Measurements from ENCODE around the gene JCAD. TPM values are rescaled to one million over a fixed set of nuclear protein-coding genes. Genes with fewer than 3 reads are reported as not detected.

The JCAD gene
- total and polyA plus RNA-seq, 3 experiments from 2014 or later, result 0.02 to 0.04 TPM; not detected in 1

GRCh38 chr10:29994811-29995210 lies 64.6 kb downstream of the JCAD start:
- no peak overlapping the region for H3K4me3 ChIP-seq (ENCODE audit: low read length)
- no peaks in the 10 kb centered on the region for H3K9me3 Mint-ChIP-seq
- H3K9me3 ChIP-seq (ENCODE audit: low read length), result no peaks in the 10 kb centered on the region
- DNase-seq, result no peak
- CTCF ChIA-PET, result no interaction called here
- no peaks in the 10 kb centered on the region for H3K36me3 Mint-ChIP-seq
- no peaks in the 10 kb centered on the region for H3K36me3 ChIP-seq (ENCODE audit: insufficient read depth, low read length)
- peaks cover 6% of the 10 kb centered on the region for H3K27me3 ChIP-seq (ENCODE audit: insufficient read depth, low read length, poor library complexity, severe bottlenecking)
- H3K27ac ChIP-seq (ENCODE audit: low read depth, low read length), result no peak overlapping the region
- peak overlapping the region in 1 of 7 donors; percentile 11 for H3K4me3 Mint-ChIP-seq
- peaks cover 35 to 72% of the 10 kb centered on the region in 2 donors for H3K27me3 Mint-ChIP-seq
- POLR2A ChIA-PET, result no interaction called here
- no peaks in the 10 kb centered on the region for H3K4me1 ChIP-seq (ENCODE audit: insufficient read depth, low read length)
- H3K4me1 Mint-ChIP-seq, result no peaks in the 10 kb centered on the region
- no peak overlapping the region for H3K27ac Mint-ChIP-seq

- Mint-ChIP-seq H3K4me3 (no peak overlapping the region), H3K27me3 (peaks cover 29 to 69% of the 10 kb centered on the region in 2 donors), H3K36me3 (no peaks in the 10 kb centered on the region), H3K27ac (no peak overlapping the region), H3K4me1 (no peaks in the 10 kb centered on the region), H3K9me3 (no peaks in the 10 kb centered on the region)
- H3K9me3 ChIP-seq (ENCODE audit: low read length), result no peaks in the 10 kb centered on the region
- H3K4me1 ChIP-seq (ENCODE audit: insufficient read depth, low read length), result no peaks in the 10 kb centered on the region
- H3K27ac ChIP-seq (ENCODE audit: low read depth, low read length), result no peak overlapping the region
- H3K27me3 ChIP-seq (ENCODE audit: insufficient read depth, low read length, poor library complexity, severe bottlenecking), result peaks cover 2% of the 10 kb centered on the region
- POLR2A ChIA-PET, result no interaction called here
- no peaks in the 10 kb centered on the region for H3K36me3 ChIP-seq (ENCODE audit: insufficient read depth, low read length)
- CTCF ChIA-PET, result no interaction called here
- no peak overlapping the region for H3K4me3 ChIP-seq (ENCODE audit: low read length)
- DNase-seq, result no peak
Measured at GRCh38 chr10:29993319-29993915, 66.0 kb downstream of the JCAD start.

- Histone ChIP-seq H3K9me3 (ENCODE audit: low read length) (no peaks in the 10 kb centered on the region), H3K4me3 (ENCODE audit: low read length) (no peak overlapping the region), H3K27me3 (ENCODE audit: insufficient read depth, low read length, poor library complexity, severe bottlenecking) (no peaks in the 10 kb centered on the region), H3K36me3 (ENCODE audit: insufficient read depth, low read length) (no peaks in the 10 kb centered on the region), H3K27ac (ENCODE audit: low read depth, low read length) (no peak overlapping the region), H3K4me1 (ENCODE audit: insufficient read depth, low read length) (no peaks in the 10 kb centered on the region)
- no peak for DNase-seq
- no peak overlapping the region for H3K4me3 Mint-ChIP-seq
- peaks cover 26 to 68% of the 10 kb centered on the region in 2 donors for H3K27me3 Mint-ChIP-seq
- H3K27ac Mint-ChIP-seq, result no peak overlapping the region
- no peaks in the 10 kb centered on the region for H3K9me3 Mint-ChIP-seq
- no peaks in the 10 kb centered on the region for H3K4me1 Mint-ChIP-seq
- ChIA-PET CTCF (no interaction called here), POLR2A (no interaction called here)
- H3K36me3 Mint-ChIP-seq, result no peaks in the 10 kb centered on the region
Measured at GRCh38 chr10:29992914-29993313, 66.5 kb downstream of the JCAD start.

GRCh38 chr10:29991382-29991781 lies 68.0 kb downstream of the JCAD start:
- Histone ChIP-seq H3K36me3 (ENCODE audit: insufficient read depth, low read length) (no peaks in the 10 kb centered on the region), H3K4me1 (ENCODE audit: insufficient read depth, low read length) (no peaks in the 10 kb centered on the region), H3K27ac (ENCODE audit: low read depth, low read length) (no peak overlapping the region), H3K4me3 (ENCODE audit: low read length) (no peak overlapping the region), H3K9me3 (ENCODE audit: low read length) (no peaks in the 10 kb centered on the region), H3K27me3 (ENCODE audit: insufficient read depth, low read length, poor library complexity, severe bottlenecking) (no peaks in the 10 kb centered on the region)
- Mint-ChIP-seq H3K36me3 (no peaks in the 10 kb centered on the region), H3K4me1 (no peaks in the 10 kb centered on the region), H3K27ac (no peak overlapping the region), H3K27me3 (peaks cover 15 to 64% of the 10 kb centered on the region in 2 donors), H3K9me3 (no peaks in the 10 kb centered on the region), H3K4me3 (no peak overlapping the region)
- ChIA-PET POLR2A (no interaction called here), CTCF (no interaction called here)
- DNase-seq, result no peak

GRCh38 chr10:29987471-29987870 lies 71.9 kb downstream of the JCAD start:
- ChIA-PET CTCF (no interaction called here), POLR2A (no interaction called here)
- H3K36me3 Mint-ChIP-seq, result no peaks in the 10 kb centered on the region
- Histone ChIP-seq H3K9me3 (ENCODE audit: low read length) (no peaks in the 10 kb centered on the region), H3K27me3 (ENCODE audit: insufficient read depth, low read length, poor library complexity, severe bottlenecking) (no peaks in the 10 kb centered on the region), H3K4me1 (ENCODE audit: insufficient read depth, low read length) (no peaks in the 10 kb centered on the region), H3K27ac (ENCODE audit: low read depth, low read length) (no peak overlapping the region), H3K36me3 (ENCODE audit: insufficient read depth, low read length) (no peaks in the 10 kb centered on the region), H3K4me3 (ENCODE audit: low read length) (no peak overlapping the region)
- no peaks in the 10 kb centered on the region for H3K4me1 Mint-ChIP-seq
- no peak overlapping the region for H3K27ac Mint-ChIP-seq
- DNase-seq, result no peak
- H3K4me3 Mint-ChIP-seq, result no peak overlapping the region
- H3K27me3 Mint-ChIP-seq, result peaks cover 6 to 46% of the 10 kb centered on the region in 2 donors
- H3K9me3 Mint-ChIP-seq, result peaks cover 4 to 10% (median 8%) of the 10 kb centered on the region in 5 donors

- Histone ChIP-seq H3K4me3 (ENCODE audit: low read length) (no peak overlapping the region), H3K9me3 (ENCODE audit: low read length) (no peaks in the 10 kb centered on the region), H3K4me1 (ENCODE audit: insufficient read depth, low read length) (no peaks in the 10 kb centered on the region), H3K36me3 (ENCODE audit: insufficient read depth, low read length) (no peaks in the 10 kb centered on the region), H3K27ac (ENCODE audit: low read depth, low read length) (no peak overlapping the region), H3K27me3 (ENCODE audit: insufficient read depth, low read length, poor library complexity, severe bottlenecking) (no peaks in the 10 kb centered on the region)
- Mint-ChIP-seq H3K4me1 (no peaks in the 10 kb centered on the region), H3K9me3 (peaks cover 10 to 14% (median 13%) of the 10 kb centered on the region in 5 donors), H3K4me3 (no peak overlapping the region), H3K27me3 (peaks cover 3 to 24% of the 10 kb centered on the region in 2 donors), H3K36me3 (no peaks in the 10 kb centered on the region), H3K27ac (no peak overlapping the region)
- POLR2A ChIA-PET, result no interaction called here
- no peak for DNase-seq
- CTCF ChIA-PET, result no interaction called here
Measured at GRCh38 chr10:29982997-29983648, 76.3 kb downstream of the JCAD start.

- peaks cover 3 to 24% of the 10 kb centered on the region in 2 donors for H3K27me3 Mint-ChIP-seq
- peaks cover 10 to 14% (median 13%) of the 10 kb centered on the region in 5 donors for H3K9me3 Mint-ChIP-seq
- Histone ChIP-seq H3K36me3 (ENCODE audit: insufficient read depth, low read length) (no peaks in the 10 kb centered on the region), H3K4me3 (ENCODE audit: low read length) (no peak overlapping the region), H3K27ac (ENCODE audit: low read depth, low read length) (no peak overlapping the region), H3K27me3 (ENCODE audit: insufficient read depth, low read length, poor library complexity, severe bottlenecking) (no peaks in the 10 kb centered on the region), H3K4me1 (ENCODE audit: insufficient read depth, low read length) (no peaks in the 10 kb centered on the region), H3K9me3 (ENCODE audit: low read length) (no peaks in the 10 kb centered on the region)
- H3K27ac Mint-ChIP-seq, result no peak overlapping the region
- no peak for DNase-seq
- CTCF ChIA-PET, result no interaction called here
- no peak overlapping the region for H3K4me3 Mint-ChIP-seq
- POLR2A ChIA-PET, result no interaction called here
- no peaks in the 10 kb centered on the region for H3K4me1 Mint-ChIP-seq
- H3K36me3 Mint-ChIP-seq, result no peaks in the 10 kb centered on the region
Measured at GRCh38 chr10:29981510-29981909, 77.9 kb downstream of the JCAD start.

GRCh38 chr10:29980084-29980483 lies 79.3 kb downstream of the JCAD start:
- Mint-ChIP-seq H3K27ac (no peak overlapping the region), H3K4me3 (no peak overlapping the region), H3K36me3 (no peaks in the 10 kb centered on the region), H3K9me3 (peaks cover 10 to 14% (median 13%) of the 10 kb centered on the region in 5 donors), H3K27me3 (peaks cover 6 to 28% of the 10 kb centered on the region in 2 donors), H3K4me1 (no peaks in the 10 kb centered on the region)
- Histone ChIP-seq H3K27me3 (ENCODE audit: insufficient read depth, low read length, poor library complexity, severe bottlenecking) (no peaks in the 10 kb centered on the region), H3K4me3 (ENCODE audit: low read length) (no peak overlapping the region), H3K27ac (ENCODE audit: low read depth, low read length) (no peak overlapping the region), H3K36me3 (ENCODE audit: insufficient read depth, low read length) (no peaks in the 10 kb centered on the region), H3K4me1 (ENCODE audit: insufficient read depth, low read length) (no peaks in the 10 kb centered on the region), H3K9me3 (ENCODE audit: low read length) (no peaks in the 10 kb centered on the region)
- ChIA-PET CTCF (no interaction called here), POLR2A (no interaction called here)
- DNase-seq, result no peak

Measured in CD8-positive, alpha-beta memory T cell (primary cell).